DOHH2 (cell line): ENCODE results near the gene PSORS1C2.

ENCODE experiments used
- CTCF ChIP-seq: fragments of 200-600 bp; sonication (generic); IDR thresholded peaks from one replicate; pipeline ENCODE4 v1.5.1; 2014; ENCODE audit warnings: antibody characterized with exemption, mild to moderate bottlenecking, low read depth, low read length; ENCODE audit not compliant: poor library complexity, severe bottlenecking
- EZH2phosphoT487 ChIP-seq: fragments of 200-600 bp; sonication (generic); IDR thresholded peaks from 2 replicates; pipeline ENCODE4 v1.6.1; 2017; ENCODE audit warnings: borderline replicate concordance, mild to moderate bottlenecking, antibody characterized with exemption, low read length, moderate library complexity, mixed read lengths

- no peak for TF ChIP-seq CTCF
- TF ChIP-seq EZH2phosphoT487 = no peak
Observed at GRCh38 chr6:31175971-31176370, 37.1 kb upstream of the PSORS1C2 start.
